ENCODE measurements around the gene AGTRAP. TPM values are rescaled to one million over a fixed set of nuclear protein-coding genes. Genes with fewer than 3 reads are reported as not detected.

AGTRAP gene
- total and polyA plus RNA-seq, 9 of the 15 experiments (the other 6 are each of a cell fraction or from before 2014, with no cell fraction given): 26.8 to 105 (median 57.5) TPM

DNA sequence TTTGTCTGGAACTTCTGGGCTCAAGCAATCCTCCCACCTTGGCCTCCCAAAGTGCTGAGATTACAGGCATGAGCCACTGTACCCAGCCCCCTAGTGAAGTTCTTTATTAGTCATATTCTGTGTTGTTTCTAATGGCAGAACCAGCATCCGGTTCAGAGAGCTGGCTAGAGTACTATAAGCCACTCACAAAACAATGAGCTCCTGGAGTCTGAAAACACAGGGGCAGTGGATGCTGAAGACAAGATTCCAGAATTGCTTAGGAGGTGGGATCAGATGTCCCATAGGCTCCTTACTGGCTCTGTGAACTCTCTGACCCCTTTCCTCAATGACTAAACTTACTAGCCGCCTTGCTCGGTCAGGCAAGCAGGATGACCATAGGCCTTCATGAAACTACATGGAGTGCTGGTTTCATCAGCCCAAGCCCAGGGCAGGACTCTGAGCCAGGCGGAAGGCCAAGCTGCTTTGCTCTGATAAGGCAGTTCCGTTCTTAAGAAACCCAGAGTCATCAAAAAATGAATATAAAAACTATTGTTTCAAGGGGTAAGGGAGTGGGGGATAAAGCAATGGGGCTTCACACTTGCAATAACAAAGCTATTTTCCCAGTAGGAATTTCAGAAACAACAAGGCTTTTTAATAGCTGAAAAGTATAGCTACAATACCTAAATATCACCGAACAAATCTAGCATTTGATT is 61.7 kb downstream of the AGTRAP start (continued):
- TF ChIP-seq E2F4 (CRISPR knock-in tag; IDR thresholded peaks at IDR 0.05; ENCODE audit: low read depth): no peak
- TF ChIP-seq KDM4B (IDR thresholded peaks at IDR 0.05; ENCODE audit: borderline replicate concordance in 2 of 2, low read depth in 1 of 2): no peak
- no peak for TF ChIP-seq FOXA1 (IDR thresholded peaks at IDR 0.05; ENCODE audit: borderline replicate concordance)
- no peak for TF ChIP-seq DACH1 (IDR thresholded peaks at IDR 0.05; ENCODE audit: partially characterized antibody)
- TF ChIP-seq ARID1B (IDR thresholded peaks at IDR 0.05): no peak
- TF ChIP-seq RFX1 (IDR thresholded peaks at IDR 0.05): no peak
- TF ChIP-seq ZFX (CRISPR knock-in tag; IDR thresholded peaks at IDR 0.05): no peak
- TF ChIP-seq, protein P1, sequence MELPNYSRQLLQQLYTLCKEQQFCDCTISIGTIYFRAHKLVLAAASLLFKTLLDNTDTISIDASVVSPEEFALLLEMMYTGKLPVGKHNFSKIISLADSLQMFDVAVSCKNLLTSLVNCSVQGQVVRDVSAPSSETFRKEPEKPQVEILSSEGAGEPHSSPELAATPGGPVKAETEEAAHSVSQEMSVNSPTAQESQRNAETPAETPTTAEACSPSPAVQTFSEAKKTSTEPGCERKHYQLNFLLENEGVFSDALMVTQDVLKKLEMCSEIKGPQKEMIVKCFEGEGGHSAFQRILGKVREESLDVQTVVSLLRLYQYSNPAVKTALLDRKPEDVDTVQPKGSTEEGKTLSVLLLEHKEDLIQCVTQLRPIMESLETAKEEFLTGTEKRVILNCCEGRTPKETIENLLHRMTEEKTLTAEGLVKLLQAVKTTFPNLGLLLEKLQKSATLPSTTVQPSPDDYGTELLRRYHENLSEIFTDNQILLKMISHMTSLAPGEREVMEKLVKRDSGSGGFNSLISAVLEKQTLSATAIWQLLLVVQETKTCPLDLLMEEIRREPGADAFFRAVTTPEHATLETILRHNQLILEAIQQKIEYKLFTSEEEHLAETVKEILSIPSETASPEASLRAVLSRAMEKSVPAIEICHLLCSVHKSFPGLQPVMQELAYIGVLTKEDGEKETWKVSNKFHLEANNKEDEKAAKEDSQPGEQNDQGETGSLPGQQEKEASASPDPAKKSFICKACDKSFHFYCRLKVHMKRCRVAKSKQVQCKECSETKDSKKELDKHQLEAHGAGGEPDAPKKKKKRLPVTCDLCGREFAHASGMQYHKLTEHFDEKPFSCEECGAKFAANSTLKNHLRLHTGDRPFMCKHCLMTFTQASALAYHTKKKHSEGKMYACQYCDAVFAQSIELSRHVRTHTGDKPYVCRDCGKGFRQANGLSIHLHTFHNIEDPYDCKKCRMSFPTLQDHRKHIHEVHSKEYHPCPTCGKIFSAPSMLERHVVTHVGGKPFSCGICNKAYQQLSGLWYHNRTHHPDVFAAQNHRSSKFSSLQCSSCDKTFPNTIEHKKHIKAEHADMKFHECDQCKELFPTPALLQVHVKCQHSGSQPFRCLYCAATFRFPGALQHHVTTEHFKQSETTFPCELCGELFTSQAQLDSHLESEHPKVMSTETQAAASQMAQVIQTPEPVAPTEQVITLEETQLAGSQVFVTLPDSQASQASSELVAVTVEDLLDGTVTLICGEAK (IDR thresholded peaks at IDR 0.05): 0 out of 2 replicates have a peak, but pooled peaks have one; percentile 15
- TF ChIP-seq, protein P1 (CRISPR knock-in tag; IDR thresholded peaks at IDR 0.05): no peak
- TF ChIP-seq PRDM10 (IDR thresholded peaks at IDR 0.05; ENCODE audit: partially characterized antibody): no peak
- peak; percentile 23; the same call in 1 of the 2 replicates for TF ChIP-seq PATZ1 (CRISPR knock-in tag; IDR thresholded peaks at IDR 0.05; ENCODE audit: borderline replicate concordance)
